ENCODE measurements around the gene C12orf57.
A peak's percentile ranks its signal among the peaks of the same experiment; 100 is the strongest.
"Not testable (repeated sequence)": the region's sequence is repeated elsewhere in the genome, so short reads cannot be mapped to it uniquely, and the experiment has no call there.

C12orf57 gene, protein sequence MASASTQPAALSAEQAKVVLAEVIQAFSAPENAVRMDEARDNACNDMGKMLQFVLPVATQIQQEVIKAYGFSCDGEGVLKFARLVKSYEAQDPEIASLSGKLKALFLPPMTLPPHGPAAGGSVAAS

DNA sequence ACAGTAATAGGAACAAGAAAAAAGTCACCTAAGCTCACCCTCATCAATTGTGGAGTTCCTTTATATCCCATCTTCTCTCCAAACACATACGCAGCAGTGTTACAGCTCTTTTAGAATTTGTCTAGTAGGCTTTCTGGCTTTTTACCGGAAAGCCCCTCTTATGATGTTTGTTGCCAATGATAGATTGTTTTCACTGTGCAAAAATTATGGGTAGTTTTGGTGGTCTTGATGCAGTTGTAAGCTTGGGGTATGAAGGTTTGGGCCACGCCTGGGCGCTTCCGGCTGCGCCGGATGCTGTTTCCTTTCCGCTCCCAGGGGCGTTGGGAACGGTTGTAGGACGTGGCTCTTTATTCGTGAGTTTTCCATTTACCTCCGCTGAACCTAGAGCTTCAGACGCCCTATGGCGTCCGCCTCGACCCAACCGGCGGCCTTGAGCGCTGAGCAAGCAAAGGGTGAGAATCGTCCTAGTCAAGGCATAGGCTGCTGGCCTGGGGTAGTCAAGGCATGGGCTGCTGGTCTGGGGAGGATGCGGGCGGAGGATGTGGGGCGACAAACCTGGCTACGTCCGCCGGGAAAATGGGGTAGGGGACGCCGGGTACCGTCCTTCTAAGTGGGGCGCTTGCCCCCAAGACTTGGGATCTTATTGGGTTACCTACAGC is at the start of gene C12orf57, which contains the start of gene RNU7-1:
Gene C12orf57 (plus strand): TSS at position 301 of the 659 bp plus-strand sequence. CDS start 100 bp downstream, at position 401.
Gene RNU7-1 (plus strand): TSS at position 95 of the 659 bp plus-strand sequence.
- peak; percentile 75 for ATAC-seq
- DNase-seq, result peak; percentile 84

DNA sequence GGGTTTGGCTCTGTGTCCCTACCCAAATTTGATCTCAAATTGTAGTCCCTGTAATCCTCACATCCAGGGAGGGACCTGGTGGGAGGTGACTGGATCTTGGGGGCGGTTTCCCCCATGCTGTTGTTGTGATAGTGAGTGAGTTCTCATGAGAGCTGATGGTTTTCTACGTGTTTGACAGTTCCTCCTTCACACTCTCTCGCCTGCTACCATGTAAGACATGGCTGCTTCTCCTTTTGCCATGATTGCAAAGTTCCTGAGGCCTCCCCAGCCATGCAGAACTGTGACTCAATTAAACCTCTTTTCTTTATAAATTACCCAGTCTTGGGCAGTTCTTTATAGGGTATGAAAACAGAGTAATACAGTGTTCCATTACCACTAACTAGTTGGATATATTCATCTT is 49.5 kb upstream of the C12orf57 start:
- ATAC-seq, result no peak
- no peak for DNase-seq

DNA sequence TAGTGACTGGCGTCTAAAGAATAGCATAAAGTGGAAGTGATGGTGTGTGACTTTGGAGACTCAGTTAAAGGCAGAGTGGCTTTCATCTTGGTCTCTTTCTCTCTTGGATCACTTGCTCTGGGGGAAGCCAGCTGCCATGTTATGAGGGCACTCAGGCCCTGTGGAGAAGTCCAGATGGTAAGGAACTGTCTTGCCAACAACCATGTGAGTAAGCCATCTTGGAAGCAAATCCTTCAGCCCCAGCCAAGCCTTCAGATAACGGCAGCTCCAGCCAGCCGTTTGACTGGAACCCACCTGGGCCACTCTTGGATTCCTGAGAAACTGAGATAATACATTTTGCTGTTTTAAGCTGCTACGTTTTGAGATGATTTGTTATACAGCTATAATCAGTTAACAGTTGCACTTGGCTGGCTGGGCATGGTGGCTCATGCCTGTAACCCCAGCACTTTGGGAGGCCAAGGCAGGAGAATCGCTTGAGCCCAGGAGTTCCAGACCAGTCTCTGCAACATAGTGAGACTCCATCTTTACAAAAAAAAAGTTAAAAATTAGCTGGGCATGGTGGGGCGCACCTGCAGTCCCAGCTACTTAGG is 46.9 kb upstream of the C12orf57 start:
- DNase-seq, result no peak
- no peak for ATAC-seq

DNA sequence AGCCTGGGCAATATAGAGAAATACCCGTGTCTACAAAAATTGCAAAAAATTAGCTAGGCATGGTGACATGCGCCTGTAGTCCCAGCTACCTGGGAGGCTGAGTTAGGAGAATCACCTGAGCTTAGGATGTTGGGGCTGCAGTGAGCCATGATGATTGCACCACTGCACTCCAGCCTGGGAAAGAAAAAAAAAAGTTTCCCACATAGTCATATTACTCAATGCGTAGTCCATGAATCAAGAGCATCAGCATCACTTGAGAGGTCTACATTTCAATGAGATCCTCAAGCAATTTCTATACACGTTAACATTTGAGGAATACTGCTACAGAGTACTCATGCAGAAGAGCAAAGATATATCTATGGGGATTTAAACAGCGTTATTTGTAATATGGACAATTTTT is 44.4 kb upstream of the C12orf57 start:
- ATAC-seq, result no peak
- DNase-seq, result no peak

DNA sequence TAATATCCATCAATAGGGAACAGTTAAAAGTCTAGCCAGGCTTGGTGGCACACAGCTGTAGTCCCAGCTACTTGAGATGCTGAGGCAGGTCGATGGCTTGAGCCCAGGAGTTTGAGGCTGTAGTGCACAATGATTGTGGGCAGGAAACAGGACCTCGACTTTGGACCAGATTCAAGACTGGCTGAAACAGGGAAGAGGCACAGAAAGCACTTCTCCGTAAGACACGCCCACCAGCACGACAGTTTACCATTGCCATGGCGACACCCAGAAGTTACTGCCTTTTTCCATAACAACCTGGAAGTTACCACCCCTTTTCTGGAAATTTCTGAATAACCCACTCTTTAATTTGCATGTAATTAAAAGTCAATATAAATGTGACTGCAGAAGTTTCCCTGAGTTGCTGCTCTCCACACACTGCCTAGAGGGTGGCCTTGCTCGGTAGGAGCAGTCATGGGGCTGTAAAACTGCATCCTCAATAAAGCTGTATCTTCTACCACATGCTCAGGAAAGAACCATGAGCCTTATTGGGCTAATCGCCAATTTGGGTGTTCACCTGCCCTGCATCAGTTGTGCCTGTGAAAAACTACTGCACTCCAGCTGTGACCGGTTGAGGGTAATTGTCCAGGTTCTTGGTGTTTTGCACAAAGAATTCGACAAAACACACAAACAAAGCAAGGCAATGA is 43.8 kb upstream of the C12orf57 start:
- no peak for DNase-seq
- no peak for ATAC-seq

DNA sequence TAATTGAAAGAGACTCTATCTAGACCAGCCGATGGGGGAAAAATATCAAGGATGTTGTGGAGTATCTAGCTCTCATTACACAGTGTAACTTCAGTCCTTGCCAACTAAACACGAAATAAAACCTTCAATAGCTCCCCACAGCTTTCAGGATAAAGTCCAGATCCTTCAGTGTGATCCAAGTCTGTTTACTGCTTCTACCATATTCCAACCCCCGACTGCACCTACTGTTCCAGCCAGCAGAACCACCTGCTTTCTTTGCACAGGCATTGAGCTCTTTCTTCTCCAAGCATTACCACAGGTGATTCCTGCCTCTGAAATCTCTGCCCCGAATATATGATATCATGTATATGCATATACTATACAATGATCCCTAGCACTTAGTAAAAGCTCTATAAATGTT is 41.4 kb upstream of the C12orf57 start:
- no peak for DNase-seq
- no peak for ATAC-seq

DNA sequence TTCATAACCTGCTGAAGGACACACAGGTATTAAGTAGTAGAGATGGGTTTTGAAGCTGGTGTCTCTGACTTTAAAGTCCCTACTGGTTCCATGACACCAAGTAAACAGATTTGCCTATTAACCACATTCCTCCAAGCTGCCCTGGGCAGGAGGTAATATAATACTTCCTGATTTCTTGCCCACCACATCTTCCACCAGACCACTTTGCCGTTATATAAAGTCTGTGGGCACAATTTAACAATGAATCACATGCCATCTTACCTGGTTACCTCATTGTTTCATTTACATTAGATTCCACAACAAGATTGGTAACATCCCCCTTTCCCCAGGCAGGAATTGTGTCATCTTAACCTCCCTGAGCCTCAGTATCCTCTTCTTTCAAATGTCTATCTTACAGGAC is 40.1 kb upstream of the C12orf57 start:
- no peak for DNase-seq
- ATAC-seq, result no peak

DNA sequence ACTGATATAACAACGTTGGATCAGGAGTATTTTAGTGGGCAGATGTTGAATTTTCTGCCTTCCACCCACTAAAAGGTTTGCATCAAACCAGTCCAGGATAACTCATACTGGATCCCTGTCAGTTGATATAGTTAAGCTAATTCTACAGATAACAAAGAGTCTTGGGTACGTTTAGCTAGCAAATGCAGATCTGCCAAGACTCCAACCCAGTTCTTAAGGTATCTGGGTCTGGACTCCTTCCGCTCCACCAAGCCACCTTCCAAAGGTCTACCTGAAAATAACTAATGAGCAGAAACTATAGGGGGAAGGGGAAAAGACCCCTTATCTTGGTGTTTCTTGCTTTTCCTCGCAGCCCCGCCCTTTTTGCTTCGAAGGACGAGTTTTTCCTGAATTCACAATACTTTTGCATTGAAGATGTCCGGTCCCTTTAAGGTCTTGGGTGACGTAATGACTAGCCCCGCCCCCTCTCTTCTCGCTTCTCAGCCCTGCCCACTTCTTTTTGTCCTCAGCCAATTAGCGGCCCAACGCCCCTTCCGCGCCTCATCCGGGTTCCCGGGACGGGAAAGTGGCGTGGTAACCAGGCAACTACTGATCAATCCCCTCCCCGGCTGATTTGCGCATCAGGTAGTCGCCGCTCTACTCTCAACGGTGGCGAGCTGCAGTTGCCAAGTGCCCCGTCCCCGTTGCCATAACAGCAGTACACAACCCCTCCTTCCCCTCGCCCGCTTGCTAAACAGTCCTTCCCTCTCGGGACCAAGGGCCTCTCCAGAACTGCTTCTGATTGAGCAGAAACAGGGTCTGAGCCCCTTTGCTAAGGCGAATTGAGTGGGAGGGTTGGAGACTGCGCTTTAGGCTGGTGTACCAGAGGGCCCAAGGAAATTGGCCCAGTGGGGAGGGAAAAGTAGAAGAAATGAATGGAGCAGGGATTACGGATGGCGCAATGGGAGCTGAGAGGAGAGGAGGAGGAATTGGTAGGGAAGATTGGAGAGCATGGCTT is 39.2 kb upstream of the C12orf57 start, which contains the start of gene LRRC23:
Gene LRRC23 (plus strand): TSS at position 543 of the 997 bp plus-strand sequence. CDS start 812 bp downstream, outside the sequence.
- DNase-seq, result peak; percentile 97

DNA sequence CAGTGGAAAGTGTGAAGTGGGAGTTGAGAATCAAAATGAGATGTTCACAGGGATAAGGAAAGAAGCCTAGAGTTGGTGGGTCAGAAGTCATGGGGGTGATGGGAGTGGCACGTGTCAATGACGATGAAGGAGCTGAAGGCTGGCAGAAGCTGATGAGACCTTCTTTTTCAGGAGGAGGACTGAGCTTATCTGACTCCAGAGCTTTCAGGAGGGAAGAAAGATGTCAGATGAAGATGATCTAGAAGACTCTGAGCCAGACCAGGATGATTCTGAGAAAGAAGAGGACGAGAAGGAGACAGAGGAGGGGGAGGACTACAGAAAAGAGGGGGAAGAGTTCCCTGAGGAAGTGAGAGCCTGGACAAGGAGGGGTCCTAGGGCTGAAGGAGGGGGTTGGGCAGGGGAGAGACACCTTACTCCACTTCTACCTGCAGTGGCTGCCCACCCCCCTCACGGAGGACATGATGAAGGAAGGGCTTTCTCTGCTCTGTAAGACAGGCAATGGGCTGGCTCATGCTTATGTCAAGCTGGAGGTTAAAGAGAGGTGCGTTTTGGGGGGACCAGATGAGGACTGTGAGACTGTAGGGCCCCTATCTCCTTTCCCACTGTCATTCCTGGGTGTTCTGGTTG is 38.3 kb upstream of the C12orf57 start:
- no peak for DNase-seq
- ATAC-seq, result no peak

More for the DNA sequence above, 39.2 kb upstream of the C12orf57 start, which contains the start of gene LRRC23:
- ATAC-seq, result peak; percentile 97

DNA sequence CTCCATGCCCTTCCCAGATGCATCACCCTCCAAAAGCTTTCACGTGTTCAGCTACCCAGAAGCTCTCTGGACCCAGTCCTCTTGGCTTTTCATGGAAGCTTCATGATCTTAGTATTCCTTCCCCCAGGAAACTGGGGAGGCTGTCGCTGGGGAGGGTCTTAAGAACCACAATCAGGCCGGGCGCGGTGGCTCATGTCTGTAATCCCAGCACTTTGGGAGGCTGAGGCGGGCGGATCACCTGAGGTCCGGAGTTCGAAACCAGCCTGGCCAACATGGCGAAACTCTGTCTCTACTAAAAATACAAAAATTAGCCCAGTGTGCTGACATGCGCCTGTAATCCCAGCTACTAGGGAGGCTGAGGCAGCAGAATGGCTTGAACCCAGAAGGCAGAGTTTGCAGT is 35.7 kb upstream of the C12orf57 start:
- not testable (repeated sequence) for DNase-seq, ATAC-seq

DNA sequence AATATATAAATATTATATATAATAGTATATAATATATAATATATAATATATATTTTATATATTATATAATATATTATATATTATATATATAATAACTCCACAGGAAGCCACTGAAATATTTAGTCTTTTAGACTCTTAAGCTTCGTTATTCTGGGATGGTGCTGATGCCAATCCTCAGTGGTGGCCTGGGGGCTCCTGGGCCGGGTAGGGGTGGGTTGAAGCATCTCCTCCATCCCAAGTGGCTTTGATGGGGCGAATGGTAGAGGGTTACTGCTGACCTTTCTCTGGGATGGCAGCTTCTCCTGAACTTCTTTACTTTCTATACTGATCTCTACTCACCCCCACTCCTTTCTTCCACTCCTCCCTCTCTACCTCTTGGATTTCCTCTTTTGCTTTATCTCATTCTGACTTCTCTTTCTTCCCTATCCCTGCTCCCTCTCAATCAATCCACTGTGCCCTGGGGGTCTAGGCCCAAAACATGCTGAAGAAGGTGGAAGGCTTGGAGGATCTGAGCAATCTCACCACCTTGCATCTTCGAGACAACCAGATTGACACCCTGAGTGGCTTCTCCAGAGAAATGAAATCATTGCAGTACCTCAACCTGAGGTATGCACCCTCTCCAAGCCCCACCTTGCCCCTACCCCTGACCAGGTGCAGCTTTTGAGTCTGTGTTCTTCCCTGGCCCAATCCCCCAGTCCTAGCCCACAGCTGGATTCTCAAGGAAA is 34.2 kb upstream of the C12orf57 start:
- no peak for DNase-seq
- no peak for ATAC-seq

DNA sequence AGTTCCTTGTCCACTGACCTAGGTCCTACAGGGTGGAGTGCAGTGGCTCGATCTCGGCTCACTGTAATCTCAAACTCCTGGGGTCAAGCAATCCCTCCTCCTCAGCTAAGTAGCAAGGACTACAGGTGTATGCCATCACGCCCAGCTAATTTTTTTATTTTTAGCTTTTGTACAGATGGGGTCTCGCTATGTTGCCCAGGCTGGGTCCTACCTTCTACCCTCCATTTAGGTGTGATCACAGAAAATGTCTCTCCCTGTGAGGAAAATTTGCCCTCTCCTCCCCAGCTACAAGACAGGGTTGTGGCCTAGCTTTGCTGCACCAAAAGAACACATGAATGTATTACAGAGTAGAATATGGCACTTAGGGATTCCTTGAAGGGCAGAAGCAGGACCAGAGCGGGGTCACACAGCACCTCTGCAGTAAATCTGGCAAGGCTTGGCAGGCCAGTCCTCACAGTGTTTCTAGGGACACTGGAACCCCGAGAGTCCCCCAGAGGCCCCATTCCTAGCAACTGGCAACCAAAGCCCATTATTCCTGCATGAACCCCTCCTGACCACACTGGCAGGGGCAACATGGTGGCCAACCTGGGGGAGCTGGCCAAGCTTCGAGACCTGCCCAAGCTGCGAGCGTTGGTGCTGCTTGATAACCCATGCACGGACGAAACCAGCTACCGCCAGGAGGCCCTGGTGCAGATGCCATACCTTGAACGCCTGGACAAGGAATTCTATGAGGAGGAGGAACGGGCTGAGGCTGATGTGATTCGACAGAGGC is 31.5 kb upstream of the C12orf57 start:
- ATAC-seq (no peak), DNase-seq (no peak)

DNA sequence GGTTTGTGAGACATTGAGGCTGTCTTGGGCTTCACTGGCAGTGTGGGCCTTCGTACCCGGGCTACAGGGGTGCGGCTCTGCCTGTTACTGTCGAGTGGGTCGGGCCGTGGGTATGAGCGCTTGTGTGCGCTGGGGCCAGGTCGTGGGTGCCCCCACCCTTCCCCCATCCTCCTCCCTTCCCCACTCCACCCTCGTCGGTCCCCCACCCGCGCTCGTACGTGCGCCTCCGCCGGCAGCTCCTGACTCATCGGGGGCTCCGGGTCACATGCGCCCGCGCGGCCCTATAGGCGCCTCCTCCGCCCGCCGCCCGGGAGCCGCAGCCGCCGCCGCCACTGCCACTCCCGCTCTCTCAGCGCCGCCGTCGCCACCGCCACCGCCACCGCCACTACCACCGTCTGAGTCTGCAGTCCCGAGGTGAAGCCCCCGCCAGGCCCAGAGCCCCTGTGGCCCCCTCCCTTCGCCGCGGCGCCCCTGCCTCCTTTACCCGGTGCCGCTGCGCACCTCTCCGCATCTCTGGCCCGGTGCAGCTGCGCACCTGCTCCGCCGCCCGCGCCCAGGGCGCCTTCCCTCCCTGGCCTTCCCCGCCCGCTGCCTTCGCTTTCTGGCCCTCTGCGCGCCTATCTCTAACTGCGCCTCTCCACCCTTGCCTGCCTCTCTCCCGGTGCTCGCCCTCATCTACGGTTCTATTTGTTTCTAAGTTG is 29.4 kb upstream of the C12orf57 start, which contains the start of gene ENO2:
Gene ENO2 (plus strand): TSS at position 335 of the 701 bp plus-strand sequence. CDS start 1,253 bp downstream, outside the sequence.
- DNase-seq (peak; percentile 86), ATAC-seq (peak; percentile 91)

DNA sequence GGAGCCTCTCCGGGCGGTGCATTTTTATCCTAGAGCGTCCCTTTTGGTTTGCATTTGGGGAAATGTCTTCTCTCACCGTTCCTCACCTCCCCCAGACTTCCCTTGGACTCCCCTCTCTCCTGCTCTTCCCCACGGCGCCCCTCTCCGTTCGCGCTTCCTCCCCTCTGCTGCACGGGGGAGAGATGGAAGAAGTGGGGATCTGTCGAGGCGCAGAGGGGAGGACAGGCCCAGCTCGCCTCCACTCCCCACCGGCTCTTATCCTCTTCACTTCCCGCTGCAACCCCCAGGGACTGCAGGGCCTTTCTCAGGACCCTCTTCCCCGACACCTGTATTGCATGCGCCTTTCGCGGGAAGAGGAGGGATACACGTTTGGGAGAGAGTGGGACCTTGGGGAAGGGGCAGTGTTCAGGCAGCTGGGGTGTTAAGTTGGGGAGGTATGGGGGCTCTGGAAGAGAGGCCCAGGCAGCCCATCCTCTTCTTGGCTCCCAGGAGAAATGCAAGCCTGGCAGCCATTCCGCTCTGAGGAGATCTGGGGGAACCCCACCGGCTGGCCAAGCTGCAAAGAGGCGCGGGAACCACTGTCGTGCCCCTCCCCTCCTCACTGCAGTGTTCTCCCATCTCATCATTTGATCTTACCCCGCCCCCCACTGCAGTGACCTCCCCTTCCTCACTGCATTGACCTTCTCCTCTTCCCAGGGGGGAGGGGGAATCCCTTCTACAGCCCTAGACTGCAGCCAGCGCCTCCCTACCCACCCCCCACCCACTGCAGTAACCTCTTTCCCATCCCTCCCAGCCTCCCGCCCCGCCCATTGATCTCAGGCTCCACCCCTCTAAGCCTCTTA is 28.7 kb upstream of the C12orf57 start:
- DNase-seq (no peak), ATAC-seq (no peak)

DNA sequence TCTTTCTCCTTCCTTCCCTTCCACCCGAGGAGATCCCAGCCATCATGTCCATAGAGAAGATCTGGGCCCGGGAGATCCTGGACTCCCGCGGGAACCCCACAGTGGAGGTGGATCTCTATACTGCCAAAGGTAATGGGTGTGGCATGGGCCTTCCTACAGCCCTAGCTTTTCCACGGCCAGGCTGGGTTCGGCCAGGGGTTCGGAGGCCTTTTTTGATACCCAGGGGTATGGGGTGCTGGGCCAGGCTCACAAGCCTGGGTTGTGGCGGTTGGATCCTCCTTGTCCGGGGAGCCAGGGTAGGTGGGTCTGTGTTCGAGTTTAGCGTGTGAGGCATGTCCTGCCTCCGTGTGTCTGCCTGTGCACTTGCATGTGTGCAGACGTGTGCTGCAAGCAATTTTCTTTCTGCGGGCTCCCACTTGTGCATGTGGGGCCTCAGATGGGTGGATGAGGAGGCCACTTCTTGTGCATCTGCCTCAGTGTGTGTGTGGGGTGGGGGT is 28.0 kb upstream of the C12orf57 start:
- ATAC-seq, result no peak
- no peak for DNase-seq

DNA sequence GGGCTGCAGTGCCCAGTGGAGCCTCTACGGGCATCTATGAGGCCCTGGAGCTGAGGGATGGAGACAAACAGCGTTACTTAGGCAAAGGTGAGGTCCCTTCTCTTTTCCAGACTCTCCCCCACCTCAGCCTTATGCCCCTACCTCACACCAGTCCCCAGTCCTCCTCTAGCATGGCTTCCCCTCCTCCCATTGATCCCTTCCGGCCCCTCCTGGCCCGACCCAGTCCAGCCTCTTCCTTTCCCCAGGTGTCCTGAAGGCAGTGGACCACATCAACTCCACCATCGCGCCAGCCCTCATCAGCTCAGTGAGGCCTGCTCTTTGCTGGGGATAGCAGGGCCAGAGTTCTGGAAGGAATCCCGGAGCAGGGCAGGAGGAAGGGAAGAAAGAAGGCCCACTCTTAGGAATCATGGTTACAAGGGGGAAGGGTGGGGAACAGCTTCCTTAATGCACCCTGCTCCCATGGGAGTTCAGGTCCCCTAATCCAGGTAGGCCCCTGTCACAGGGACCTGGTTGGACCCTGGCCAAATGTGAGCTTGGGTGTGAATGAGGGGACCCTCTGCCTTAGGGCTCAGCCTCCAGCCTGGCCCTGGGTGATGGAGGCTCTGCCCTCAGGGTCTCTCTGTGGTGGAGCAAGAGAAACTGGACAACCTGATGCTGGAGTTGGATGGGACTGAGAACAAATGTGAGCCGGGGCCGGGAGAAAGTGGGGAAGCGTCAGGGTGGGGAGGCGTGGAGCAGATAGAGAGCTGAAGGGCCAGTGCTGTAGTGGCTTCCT is 27.2 kb upstream of the C12orf57 start:
- DNase-seq (no peak), ATAC-seq (no peak)

Data from stimulated activated naive CD8-positive, alpha-beta T cell treated with anti-CD3 and anti-CD28 coated beads, Interleukin-15, Interleukin-2, amounts not matched to agents 100 U/mL and 50 U/mL, for 24 hours (primary cell).